B cell (primary cell): ENCODE results near the gene PARVG. TPM values are rescaled to one million over a fixed set of nuclear protein-coding genes. Genes with fewer than 3 reads are reported as not detected.

Experiments used
- ATAC-seq: fragments of 200-7000 bp; cut with Tn5 transposase; one replicate; pipeline ENCODE4 v1.10.0; 2021; ENCODE audit warnings: low read depth, mild to moderate bottlenecking, moderate number of reproducible peaks, moderate library complexity
- CTCF ChIA-PET: fragments of 350-600 bp; sonication (Branson Sonifier 250); formaldehyde crosslinking; loops from one replicate; lab custom pipeline; 2021; ENCODE audit warnings: antibody characterized with exemption, inconsistent platforms; lab: Charles Lee
- POLR2A ChIA-PET: fragments of 350-600 bp; sonication (Branson Sonifier 250); formaldehyde crosslinking; loops from one replicate; lab custom pipeline; 2021; ENCODE audit warnings: antibody characterized with exemption; lab: Charles Lee
- DNase-seq: peaks from one replicate; pipeline ENCODE4 v3.0.0; 2013
- H2AFZ ChIP-seq: 2 replicates; pipeline ENCODE4 v1.6.1; 2012; ENCODE audit warnings: mild to moderate bottlenecking, low read depth, low read length; ENCODE audit not compliant: insufficient read depth, poor library complexity, severe bottlenecking
- H3K27ac ChIP-seq, 2 donors: 1 replicate in 1 of 2; 2 replicates in 1 of 2; pipeline ENCODE4 v1.5.1; 2012 to 2013; ENCODE audit warnings: low read length in 2 of 2, mild to moderate bottlenecking in 2 of 2, moderate library complexity in 1 of 2
- H3K27me3 ChIP-seq, 4 experiments: fragments of 200-600 bp in 1 of 4; sonication (generic) in 1 of 4; replicated peaks in 1 of 4; 1 replicate in 2 of 4; 2 replicates in 2 of 4; pipeline versions ENCODE4 v1.6.1 to v1.7.0; 2013 to 2016; ENCODE audit warnings: low read length in 3 of 4, mild to moderate bottlenecking in 2 of 4, mixed read lengths in 1 of 4, moderate library complexity in 1 of 4; ENCODE audit not compliant: insufficient read depth in 4 of 4, control insufficient read depth in 3 of 4; ENCODE audit errors: control extremely low read depth in 1 of 4
- H3K36me3 ChIP-seq, 2 experiments: replicated peaks in 1 of 2; 1 replicate in 1 of 2; 2 replicates in 1 of 2; pipeline versions ENCODE4 v1.6.1 to v1.7.1; 2013; ENCODE audit warnings: low read length in 1 of 2; ENCODE audit not compliant: insufficient read depth in 2 of 2, control insufficient read depth in 1 of 2; ENCODE audit errors: control extremely low read depth in 1 of 2, extremely low read depth in 1 of 2
- H3K4me1 ChIP-seq, 2 donors: fragments of 200-600 bp in 1 of 2; sonication (generic) in 1 of 2; 1 replicate in 1 of 2; 2 replicates in 1 of 2; pipeline versions ENCODE4 v1.5.1 to v1.6.1; 2013 to 2017; ENCODE audit warnings: low read length in 2 of 2; ENCODE audit not compliant: control insufficient read depth in 2 of 2, insufficient read depth in 2 of 2
- H3K4me2 ChIP-seq: replicated peaks from 2 replicates; pipeline ENCODE3; 2012; ENCODE audit warnings: mild to moderate bottlenecking, low read depth, low read length; ENCODE audit not compliant: poor library complexity, severe bottlenecking
- H3K4me3 ChIP-seq, 5 experiments: fragments of 200-600 bp in 1 of 5; sonication (generic) in 1 of 5; 1 replicate in 3 of 5; 2 replicates in 2 of 5; pipeline versions ENCODE4 v1.5.1 to v1.7.0; 2011 to 2016; ENCODE audit warnings: low read length in 4 of 5, mild to moderate bottlenecking in 4 of 5, low read depth in 2 of 5, control low read depth in 1 of 5, moderate library complexity in 1 of 5; ENCODE audit not compliant: insufficient read depth in 1 of 5; ENCODE audit errors: control extremely low read depth in 1 of 5, extremely low read depth in 1 of 5
- H3K79me2 ChIP-seq: fragments of 200-600 bp; sonication (generic); one replicate; pipeline ENCODE4 v1.6.0; 2016; ENCODE audit warnings: low read length; ENCODE audit not compliant: control insufficient read depth, insufficient read depth
- H3K9ac ChIP-seq: fragments of 200-600 bp; sonication (generic); 2 replicates; pipeline ENCODE4 v1.6.1; 2017; ENCODE audit warnings: mild to moderate bottlenecking, low read length, moderate library complexity
- H3K9me3 ChIP-seq, 3 donors: one replicate each; pipeline versions ENCODE4 v1.6.1 to v1.7.1; 2013; ENCODE audit warnings: low read length in 2 of 3; ENCODE audit not compliant: control insufficient read depth in 2 of 3, insufficient read depth in 1 of 3; ENCODE audit errors: control extremely low read depth in 1 of 3
- H4K20me1 ChIP-seq: 2 replicates; pipeline ENCODE4 v1.6.0; 2012; ENCODE audit warnings: mild to moderate bottlenecking, low read length; ENCODE audit not compliant: insufficient read depth, control insufficient read depth, poor library complexity, severe bottlenecking
- H3K27ac Mint-ChIP-seq: one replicate; pipeline ENCODE4 v1.8.0; 2021; ENCODE audit warnings: mixed read lengths
- H3K27me3 Mint-ChIP-seq: one replicate; pipeline ENCODE4 v1.8.0; 2021; ENCODE audit warnings: mixed read lengths
- H3K4me1 Mint-ChIP-seq: one replicate; pipeline ENCODE4 v1.8.0; 2021; ENCODE audit warnings: mixed read lengths
- H3K4me3 Mint-ChIP-seq: one replicate; pipeline ENCODE4 v1.8.0; 2021; ENCODE audit warnings: mixed read lengths
- H3K9me3 Mint-ChIP-seq: one replicate; pipeline ENCODE4 v1.8.0; 2022; ENCODE audit warnings: mixed read lengths; ENCODE audit not compliant: insufficient read depth
- EZH2 ChIP-seq: IDR thresholded peaks from 2 replicates; pipeline ENCODE4 v1.6.1; 2012; ENCODE audit warnings: borderline replicate concordance, low read depth, mild to moderate bottlenecking, moderate library complexity, low read length; ENCODE audit not compliant: insufficient read depth, poor library complexity, severe bottlenecking
- WGBS: methylation state at CpG from one replicate; pipeline ENCODE4 v1.1.5; 2013; ENCODE audit warnings: missing lambda C conversion rate; ENCODE audit not compliant: insufficient coverage; 5-methylcytosine and 5-hydroxymethylcytosine counted together
- intact Hi-C: fragments of 100-400 bp; cut with micrococcal nuclease; formaldehyde crosslinking; loops from one replicate; pipeline ENCODE4 v1.10.0; 2022
- polyA plus RNA-seq: library from polyadenylated mRNA; depleted of rRNA; stranded (reverse); fragments of >200 nt; gene quantifications from 2 replicates; pipeline ENCODE4 v1.2.3, GENCODE V29; 2012
- total RNA-seq, 2 donors: library from RNA; stranded (reverse); fragments of 120-200 nt in 1 of 2; gene quantifications; 1 replicate in 1 of 2; 2 replicates in 1 of 2; pipeline versions ENCODE4 v1.2.3 to v1.2.4, GENCODE V29; 2013 to 2022
- TF ChIP-seq, protein P1 (sequence below): fragments of 200-600 bp; IDR thresholded peaks from one replicate; pipeline ENCODE4 v1.8.0; 2022; ENCODE audit warnings: antibody characterized with exemption, mild to moderate bottlenecking

Gene PARVG
- total and polyA plus RNA-seq, 2 donors (not counting 1 experiment from before 2014, with no cell fraction given) = 247 to 698 TPM

DNA sequence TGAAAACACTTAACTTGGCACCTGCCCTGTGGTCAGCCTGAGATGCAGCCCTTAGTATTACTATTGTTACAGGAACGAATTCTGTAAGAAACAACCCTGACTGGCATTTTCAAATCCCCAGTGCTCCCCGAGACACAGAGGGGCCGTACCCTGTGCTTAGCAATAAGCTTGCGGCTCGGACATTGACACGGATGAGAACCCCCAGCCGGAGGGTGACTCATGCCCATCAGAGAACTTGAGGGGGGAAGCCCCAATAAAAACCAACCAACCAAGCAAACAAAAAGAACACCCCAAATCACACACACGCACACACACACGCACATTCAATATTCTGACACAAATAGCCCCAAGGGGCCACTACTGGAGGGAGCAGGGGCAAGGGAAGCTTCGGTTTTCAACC is 68.2 kb downstream of the PARVG start:
- peaks cover 5% of the 10 kb centered on the region for H3K9me3 Mint-ChIP-seq
- no peak overlapping the region for H3K4me2 ChIP-seq
- no peak overlapping the region for H3K4me3 ChIP-seq
- peaks cover 37% of the 10 kb centered on the region for H3K27me3 Mint-ChIP-seq
- no peak overlapping the region for H3K27ac ChIP-seq
- H3K79me2 ChIP-seq = no peaks in the 10 kb centered on the region
- CTCF ChIA-PET = no interaction called here
- H3K27me3 ChIP-seq = peaks cover 0 to 10% (median 2%) of the 10 kb centered on the region in 4 experiments
- intact Hi-C loops = no loop called here
- H3K4me1 ChIP-seq = no peaks in the 10 kb centered on the region
- 94% methylated on average over 7 of the region's 10 CpGs for WGBS
- no peak overlapping the region for H3K9ac ChIP-seq
- no peaks in the 10 kb centered on the region for H3K4me1 Mint-ChIP-seq
- no peaks in the 10 kb centered on the region for H4K20me1 ChIP-seq
- TF ChIP-seq, protein P1, sequence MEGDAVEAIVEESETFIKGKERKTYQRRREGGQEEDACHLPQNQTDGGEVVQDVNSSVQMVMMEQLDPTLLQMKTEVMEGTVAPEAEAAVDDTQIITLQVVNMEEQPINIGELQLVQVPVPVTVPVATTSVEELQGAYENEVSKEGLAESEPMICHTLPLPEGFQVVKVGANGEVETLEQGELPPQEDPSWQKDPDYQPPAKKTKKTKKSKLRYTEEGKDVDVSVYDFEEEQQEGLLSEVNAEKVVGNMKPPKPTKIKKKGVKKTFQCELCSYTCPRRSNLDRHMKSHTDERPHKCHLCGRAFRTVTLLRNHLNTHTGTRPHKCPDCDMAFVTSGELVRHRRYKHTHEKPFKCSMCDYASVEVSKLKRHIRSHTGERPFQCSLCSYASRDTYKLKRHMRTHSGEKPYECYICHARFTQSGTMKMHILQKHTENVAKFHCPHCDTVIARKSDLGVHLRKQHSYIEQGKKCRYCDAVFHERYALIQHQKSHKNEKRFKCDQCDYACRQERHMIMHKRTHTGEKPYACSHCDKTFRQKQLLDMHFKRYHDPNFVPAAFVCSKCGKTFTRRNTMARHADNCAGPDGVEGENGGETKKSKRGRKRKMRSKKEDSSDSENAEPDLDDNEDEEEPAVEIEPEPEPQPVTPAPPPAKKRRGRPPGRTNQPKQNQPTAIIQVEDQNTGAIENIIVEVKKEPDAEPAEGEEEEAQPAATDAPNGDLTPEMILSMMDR = no peak
- TF ChIP-seq EZH2 = no peak
- POLR2A ChIA-PET = no interaction called here
- no peak overlapping the region for H3K4me3 Mint-ChIP-seq
- no peak overlapping the region for H2AFZ ChIP-seq
- H3K36me3 ChIP-seq = no peaks in the 10 kb centered on the region
- DNase-seq = no peak
- peaks cover 0 to 21% (median 9%) of the 10 kb centered on the region in 3 donors for H3K9me3 ChIP-seq
- no peak for ATAC-seq
- H3K27ac Mint-ChIP-seq = no peak overlapping the region

DNA sequence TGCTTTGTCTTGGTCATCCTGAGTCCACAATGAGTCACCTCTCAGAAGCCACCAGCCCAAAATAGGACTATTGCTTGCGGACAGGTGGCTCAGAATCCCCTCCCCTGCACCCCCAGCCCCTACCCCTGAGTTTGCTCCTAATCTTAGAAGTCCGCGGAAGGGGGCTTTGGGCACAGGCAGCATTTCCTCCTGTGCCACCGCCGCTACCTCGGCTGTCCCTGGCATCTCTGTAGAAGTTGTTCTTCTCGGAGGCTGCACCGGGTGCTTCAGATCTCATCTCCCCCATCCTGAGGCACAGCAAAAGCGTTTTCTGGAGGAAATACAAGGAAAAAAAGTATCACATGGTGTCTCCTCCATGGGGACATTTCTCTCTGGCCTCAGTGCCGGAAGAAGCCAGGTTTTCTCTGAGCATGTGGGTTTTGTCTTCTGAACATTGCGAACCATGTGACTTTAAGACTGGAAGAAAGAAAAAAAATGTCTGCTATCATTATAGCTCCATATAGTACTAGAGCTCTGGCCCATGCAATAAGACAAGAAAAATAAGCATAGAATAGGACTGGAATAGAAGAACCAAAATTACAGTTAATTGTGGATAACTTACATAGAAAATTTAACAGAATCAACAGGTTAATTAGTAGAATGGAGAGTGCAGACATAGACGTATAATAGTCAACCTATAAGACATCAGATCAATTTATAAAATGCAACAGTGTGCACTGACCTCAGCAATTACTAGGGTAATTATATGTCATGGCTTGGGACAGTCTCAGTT is 68.8 kb downstream of the PARVG start:
- no peak for DNase-seq
- H3K27ac ChIP-seq = no peak overlapping the region
- TF ChIP-seq EZH2 = no peak
- TF ChIP-seq, protein P1 = no peak
- peaks cover 5% of the 10 kb centered on the region for H3K9me3 Mint-ChIP-seq
- H3K9me3 ChIP-seq = peaks cover 0 to 21% (median 9%) of the 10 kb centered on the region in 3 donors
- ATAC-seq = no peak
- H3K4me3 ChIP-seq = no peak overlapping the region
- no peak overlapping the region for H3K4me2 ChIP-seq
- no peaks in the 10 kb centered on the region for H4K20me1 ChIP-seq
- CTCF ChIA-PET = no interaction called here
- H3K4me1 Mint-ChIP-seq = no peaks in the 10 kb centered on the region
- WGBS = 84% methylated on average over 4 of the region's 12 CpGs
- H3K79me2 ChIP-seq = no peaks in the 10 kb centered on the region
- no peak overlapping the region for H2AFZ ChIP-seq
- no peak overlapping the region for H3K9ac ChIP-seq
- peaks cover 0 to 5% (median 2%) of the 10 kb centered on the region in 4 experiments for H3K27me3 ChIP-seq
- H3K27me3 Mint-ChIP-seq = peaks cover 31% of the 10 kb centered on the region
- no peaks in the 10 kb centered on the region for H3K36me3 ChIP-seq
- H3K4me3 Mint-ChIP-seq = no peak overlapping the region
- POLR2A ChIA-PET = no interaction called here
- H3K27ac Mint-ChIP-seq = no peak overlapping the region
- H3K4me1 ChIP-seq = no peaks in the 10 kb centered on the region
- intact Hi-C loops = loop anchor here (10.0 kb wide), 1 partner anchor 75 kb away; no protein-coding TSS in a partner anchor
